Stimulated activated CD4-positive, alpha-beta T cell treated with anti-CD3 and anti-CD28 coated beads, Interleukin-15, amount 100 ng/mL, for 24 hours (primary cell): ENCODE measurements around the gene C6orf47.

Experiments
- DNase-seq: peaks from one replicate; pipeline ENCODE4 v3.0.0-alpha.2; 2020

Gene C6orf47

GRCh38 chr6:31658983-31659648 is 1.5 kb downstream of the C6orf47 start:
- no peak for DNase-seq

GRCh38 chr6:31658158-31658688 is 2.4 kb downstream of the C6orf47 start:
- DNase-seq, result no peak

GRCh38 chr6:31657406-31658157 is 3.0 kb downstream of the C6orf47 start:
- DNase-seq, result peak; percentile 41

- DNase-seq, result no peak
These were observed 5.0 kb downstream of the C6orf47 start, which contains the start of gene APOM for GRCh38 chr6:31655349-31656237. APOM (plus strand) TSS chr6:31655894; CDS start chr6:31655967, 73 bp downstream.

- DNase-seq, result no peak
These were observed 5.8 kb downstream of the C6orf47 start for GRCh38 chr6:31654574-31655348.

GRCh38 chr6:31652925-31653724 is 7.5 kb downstream of the C6orf47 start:
- peak; percentile 90 for DNase-seq

GRCh38 chr6:31651602-31652191 is 8.9 kb downstream of the C6orf47 start:
- DNase-seq, result peak; percentile 77

GRCh38 chr6:31645325-31645724 is 15.3 kb downstream of the C6orf47 start:
- DNase-seq, result no peak

GRCh38 chr6:31643818-31644454 is 16.6 kb downstream of the C6orf47 start:
- no peak for DNase-seq

- DNase-seq, result no peak
These were observed 17.6 kb downstream of the C6orf47 start for GRCh38 chr6:31642798-31643570.

GRCh38 chr6:31641370-31641769 is 19.2 kb downstream of the C6orf47 start:
- DNase-seq, result no peak

- no peak for DNase-seq
These were observed 20.0 kb downstream of the C6orf47 start for GRCh38 chr6:31640612-31641011.

- DNase-seq, result peak; percentile 58
These were observed 21.1 kb downstream of the C6orf47 start for GRCh38 chr6:31639449-31639861.

- no peak for DNase-seq
These were observed 21.5 kb downstream of the C6orf47 start for GRCh38 chr6:31639043-31639442.

- no peak for DNase-seq
These were observed 23.6 kb downstream of the C6orf47 start for GRCh38 chr6:31636698-31637596.

GRCh38 chr6:31634969-31635575 is 25.5 kb downstream of the C6orf47 start:
- DNase-seq, result no peak

- DNase-seq, result no peak
These were observed 26.4 kb downstream of the C6orf47 start for GRCh38 chr6:31634131-31634530.

GRCh38 chr6:31633447-31633846 is 27.1 kb downstream of the C6orf47 start:
- no peak for DNase-seq
